Stimulated activated CD4-positive, alpha-beta T cell treated with anti-CD3 and anti-CD28 coated beads, Interleukin-4, amount 100 ng/mL, for 48 hours (primary cell): Measurements from ENCODE around the gene RPTOR.

ENCODE experiments used
- DNase-seq, 2 donors: peaks; one replicate each; pipeline ENCODE4 v3.0.0-alpha.2; 2020; ENCODE audit warnings: low read depth in 2 of 2

RPTOR gene

GRCh38 chr17:80929449-80929848, 384.8 kb downstream of the RPTOR start:
- DNase-seq: no peak

- DNase-seq: no peak
Observed at GRCh38 chr17:80930335-80931279, 386.0 kb downstream of the RPTOR start.

GRCh38 chr17:80931421-80932265, 387.0 kb downstream of the RPTOR start:
- no peak for DNase-seq

GRCh38 chr17:80935526-80935925, 390.9 kb downstream of the RPTOR start:
- DNase-seq: no peak

- DNase-seq: no peak
Observed at GRCh38 chr17:80936218-80936617, 391.6 kb downstream of the RPTOR start.

GRCh38 chr17:80936723-80937122, 392.1 kb downstream of the RPTOR start:
- DNase-seq: no peak

- DNase-seq: no peak
Observed at GRCh38 chr17:80937462-80938381, 393.1 kb downstream of the RPTOR start.

GRCh38 chr17:80938556-80938955, 393.9 kb downstream of the RPTOR start:
- peak in 1 of 2 donors; percentile 10 for DNase-seq

- no peak for DNase-seq
Observed at GRCh38 chr17:80939151-80940145, 394.8 kb downstream of the RPTOR start.

GRCh38 chr17:80940171-80941123, 395.8 kb downstream of the RPTOR start:
- DNase-seq: no peak

GRCh38 chr17:80941171-80941570, 396.5 kb downstream of the RPTOR start:
- no peak for DNase-seq

GRCh38 chr17:80941743-80942422, 397.2 kb downstream of the RPTOR start:
- no peak for DNase-seq

- DNase-seq: no peak
Observed at GRCh38 chr17:80942423-80943345, 398.0 kb downstream of the RPTOR start.

GRCh38 chr17:80943346-80944145, 398.9 kb downstream of the RPTOR start:
- DNase-seq: no peak

GRCh38 chr17:80944326-80944725, 399.7 kb downstream of the RPTOR start:
- no peak for DNase-seq

GRCh38 chr17:80945736-80946135, 401.1 kb downstream of the RPTOR start:
- DNase-seq: no peak

GRCh38 chr17:80946449-80946848, 401.8 kb downstream of the RPTOR start:
- DNase-seq: no peak
